ENCODE measurements around the gene GALNT10.

Gene GALNT10

GRCh38 chr5:154324033-154324432, 133.5 kb downstream of the GALNT10 start:
- DNase-seq (ENCODE audit: low spot score), result no peak

GRCh38 chr5:154325566-154325965, 135.0 kb downstream of the GALNT10 start:
- no peak for DNase-seq (ENCODE audit: low spot score)

GRCh38 chr5:154329062-154329461, 138.5 kb downstream of the GALNT10 start:
- DNase-seq (ENCODE audit: low spot score), result no peak

GRCh38 chr5:154329519-154330040, 139.0 kb downstream of the GALNT10 start:
- no peak for DNase-seq (ENCODE audit: low spot score)

- DNase-seq (ENCODE audit: low spot score), result no peak
Measured at GRCh38 chr5:154330097-154330667, 139.6 kb downstream of the GALNT10 start.

GRCh38 chr5:154331232-154331631, 140.7 kb downstream of the GALNT10 start:
- no peak for DNase-seq (ENCODE audit: low spot score)

- no peak for DNase-seq (ENCODE audit: low spot score)
Measured at GRCh38 chr5:154331924-154332323, 141.4 kb downstream of the GALNT10 start.

- DNase-seq (ENCODE audit: low spot score), result no peak
Measured at GRCh38 chr5:154332451-154332850, 141.9 kb downstream of the GALNT10 start.

- no peak for DNase-seq (ENCODE audit: low spot score)
Measured at GRCh38 chr5:154333016-154333415, 142.5 kb downstream of the GALNT10 start.

GRCh38 chr5:154334406-154335064, 144.0 kb downstream of the GALNT10 start:
- DNase-seq (ENCODE audit: low spot score), result no peak

- DNase-seq (ENCODE audit: low spot score), result no peak
Measured at GRCh38 chr5:154335065-154335448, 144.5 kb downstream of the GALNT10 start.

- DNase-seq (ENCODE audit: low spot score), result no peak
Measured at GRCh38 chr5:154341620-154342019, 151.1 kb downstream of the GALNT10 start.

GRCh38 chr5:154342211-154342610, 151.7 kb downstream of the GALNT10 start:
- DNase-seq (ENCODE audit: low spot score), result no peak

GRCh38 chr5:154342963-154343362, 152.4 kb downstream of the GALNT10 start:
- no peak for DNase-seq (ENCODE audit: low spot score)

- DNase-seq (ENCODE audit: low spot score), result no peak
Measured at GRCh38 chr5:154344461-154344860, 153.9 kb downstream of the GALNT10 start.

GRCh38 chr5:154345255-154345952, 154.9 kb downstream of the GALNT10 start:
- no peak for DNase-seq (ENCODE audit: low spot score)

- no peak for DNase-seq (ENCODE audit: low spot score)
Measured at GRCh38 chr5:154346427-154346826, 155.9 kb downstream of the GALNT10 start.

GRCh38 chr5:154349626-154350264, 159.2 kb downstream of the GALNT10 start:
- DNase-seq (ENCODE audit: low spot score), result no peak

GRCh38 chr5:154351141-154351540, 160.6 kb downstream of the GALNT10 start:
- DNase-seq (ENCODE audit: low spot score), result no peak

- no peak for DNase-seq (ENCODE audit: low spot score)
Measured at GRCh38 chr5:154351566-154351965, 161.0 kb downstream of the GALNT10 start.

- DNase-seq (ENCODE audit: low spot score), result no peak
Measured at GRCh38 chr5:154352960-154353548, 162.5 kb downstream of the GALNT10 start.

GRCh38 chr5:154355129-154355611, 164.6 kb downstream of the GALNT10 start:
- DNase-seq (ENCODE audit: low spot score), result no peak

All from germinal center (tissue), 1 donor.